K562 (cell line): Measurements from ENCODE around the gene HNMT. TPM values are rescaled to one million over a fixed set of nuclear protein-coding genes. Genes with fewer than 3 reads are reported as not detected.
A peak's percentile ranks its signal among the peaks of the same experiment; 100 is the strongest.

Experiments
- ARID3A ChIP-seq: IDR thresholded peaks from 2 replicates; pipeline ENCODE4 v1.6.1; 2012; ENCODE audit warnings: low read depth, low read length, improper control_type of control experiment, borderline replicate concordance
- BCOR ChIP-seq: fragments of 450-650 bp; IDR thresholded peaks from 2 replicates; pipeline ENCODE4 v1.6.1; 2016
- BHLHE40 ChIP-seq: IDR thresholded peaks from 2 replicates; pipeline ENCODE4 v1.6.1; 2011; ENCODE audit warnings: low read length, improper control_type of control experiment
- CAMTA2 ChIP-seq: fragments of 250-450 bp; sonication (Bioruptor Pico); conservative IDR thresholded peaks from 2 replicates; pipeline ENCODE4 v1.5.1; 2022
- CC2D1A ChIP-seq: fragments of 450-650 bp; IDR thresholded peaks from 2 replicates; pipeline ENCODE4 v1.6.1; 2017; ENCODE audit warnings: mild to moderate bottlenecking
- CEBPG ChIP-seq, 3 experiments: fragments of 200-800 bp in 1 of 3; sonication (Bioruptor generic) in 1 of 3; sonication (generic) in 1 of 3; formaldehyde crosslinking in 1 of 3; IDR thresholded peaks in 2 of 3; conservative IDR thresholded peaks in 1 of 3; 2 replicates each; pipeline versions ENCODE4 v1.6.1 to v1.8.0; 2016 to 2022; ENCODE audit warnings: missing compliant biosample characterization in 2 of 3, missing genetic modification characterization in 2 of 3, mild to moderate bottlenecking in 1 of 3, missing genetic modification reagents in 1 of 3
- CTBP1 ChIP-seq: fragments of 450-650 bp; IDR thresholded peaks from 2 replicates; pipeline ENCODE4 v1.6.1; 2016; ENCODE audit warnings: borderline replicate concordance
- FIP1L1 ChIP-seq: fragments of 200-400 bp; formaldehyde crosslinking; IDR thresholded peaks from 2 replicates; pipeline ENCODE4 v1.6.1; 2018; ENCODE audit warnings: mild to moderate bottlenecking, low read depth, low read length; ENCODE audit not compliant: poor library complexity, severe bottlenecking
- FOS ChIP-seq: IDR thresholded peaks from 3 replicates; pipeline ENCODE4 v1.6.1; 2011; ENCODE audit not compliant: insufficient read length; ENCODE audit errors: extremely low read depth
- FOXA3 ChIP-seq, 2 experiments: fragments of 450-650 bp in 1 of 2; sonication (generic) in 1 of 2; formaldehyde crosslinking; IDR thresholded peaks in 1 of 2; conservative IDR thresholded peaks in 1 of 2; 2 replicates each; pipeline versions ENCODE4 v1.4.0 to v1.8.0; 2020 to 2022; ENCODE audit warnings: mild to moderate bottlenecking in 2 of 2, missing genetic modification reagents in 1 of 2
- IFI16 ChIP-seq: fragments of 250-450 bp; sonication (Bioruptor Pico); IDR thresholded peaks from 2 replicates; pipeline ENCODE4 v2.1.2; 2022; ENCODE audit warnings: mild to moderate bottlenecking, inconsistent platforms
- LCOR ChIP-seq: sonication (generic); formaldehyde crosslinking; IDR thresholded peaks from 2 replicates; pipeline ENCODE4 v1.8.0; 2022; ENCODE audit warnings: mild to moderate bottlenecking, missing genetic modification reagents
- MED1 ChIP-seq: sonication (generic); formaldehyde crosslinking; IDR thresholded peaks from 2 replicates; pipeline ENCODE4 v1.8.1; 2023; ENCODE audit warnings: missing genetic modification reagents, borderline replicate concordance
- MITF ChIP-seq: IDR thresholded peaks from 2 replicates; pipeline ENCODE4 v1.6.1; 2014; ENCODE audit warnings: antibody characterized with exemption
- PHB2 ChIP-seq: fragments of 450-650 bp; IDR thresholded peaks from 2 replicates; pipeline ENCODE4 v1.6.1; 2017; ENCODE audit warnings: low read depth
- SIN3B ChIP-seq: fragments of 450-650 bp; IDR thresholded peaks from 2 replicates; pipeline ENCODE4 v1.6.1; 2017; ENCODE audit warnings: low read depth, mild to moderate bottlenecking, moderate library complexity
- TEAD4 ChIP-seq, 2 experiments: sonication (generic) in 1 of 2; formaldehyde crosslinking in 1 of 2; IDR thresholded peaks; 2 replicates each; pipeline versions ENCODE4 v1.6.1 to v1.8.0; 2012 to 2022; ENCODE audit warnings: borderline replicate concordance in 1 of 2, inconsistent platforms in 1 of 2, low read length in 1 of 2, mild to moderate bottlenecking in 1 of 2, missing genetic modification reagents in 1 of 2
- ZNF165 ChIP-seq: fragments of 250-450 bp; sonication (Bioruptor Pico); IDR thresholded peaks from 2 replicates; pipeline ENCODE4 v1.4.0; 2020; ENCODE audit warnings: borderline replicate concordance
- ZNF253 ChIP-seq: fragments of 250-450 bp; sonication (Bioruptor Pico); conservative IDR thresholded peaks from 2 replicates; pipeline ENCODE4 v1.6.1; 2021; ENCODE audit warnings: mild to moderate bottlenecking
- ZNF449 ChIP-seq: fragments of 250-450 bp; sonication (Bioruptor Pico); IDR thresholded peaks from 2 replicates; pipeline ENCODE4 v1.8.0; 2022; ENCODE audit warnings: moderate library complexity, mild to moderate bottlenecking, inconsistent platforms
- ZNF512 ChIP-seq: IDR thresholded peaks from 2 replicates; pipeline ENCODE4 v1.6.1; 2016; ENCODE audit warnings: missing genetic modification characterization, missing compliant biosample characterization
- polyA plus RNA-seq, 8 experiments: library from polyadenylated mRNA; depleted of rRNA in 4 of 8; stranded (reverse) in 5 of 8; unstranded in 3 of 8; fragments of >200 nt; fragmentation: Nextera tagmentation in 2 of 8; fragmentation: Illumina TruSeq in 1 of 8; extraction: Ambion mirVana in 2 of 8; extraction: Trizol in 1 of 8; gene quantifications; 2 replicates each; pipeline versions ENCODE4 v1.2.1 to v1.2.3, GENCODE V29; 2011 to 2014; ENCODE audit warnings: inconsistent platforms in 1 of 8, missing spikeins in 1 of 8
- total RNA-seq, 7 experiments: library from RNA; depleted of rRNA in 6 of 7; stranded (reverse); fragments of >200 nt in 6 of 7; fragmentation: Illumina TruSeq in 2 of 7; extraction: Trizol in 2 of 7; gene quantifications; 2 replicates each; pipeline versions ENCODE4 v1.2.1 to v1.2.3, GENCODE V29; 2011 to 2021; ENCODE audit warnings: low replicate concordance in 1 of 7

Gene HNMT
- total and polyA plus RNA-seq, 9 of the 15 experiments (the other 6 are each of a cell fraction or from before 2014, with no cell fraction given), result 3.1 to 10.9 (median 5.3) TPM

GRCh38 chr2:138018866-138019688 lies 54.8 kb downstream of the HNMT start (continued):
- TF ChIP-seq CAMTA2 (CRISPR knock-in tag) (no peak), ZNF165 (no peak), FIP1L1 (no peak), ZNF512 (tag) (no peak), ZNF253 (CRISPR knock-in tag) (no peak), TEAD4 (IDR thresholded peaks at IDR 0.05; ENCODE audit: low read length) (peak; percentile 95), TEAD4 (CRISPR knock-in tag; IDR thresholded peaks at IDR 0.05; ENCODE audit: borderline replicate concordance) (no peak), CC2D1A (no peak), CEBPG (CRISPR knock-in tag; IDR thresholded peaks at IDR 0.05) (peak; percentile 53; the same call in 1 of the 2 replicates), CEBPG (tag; conservative IDR thresholded peaks at IDR 0.05 in 1 of 2, IDR thresholded peaks at IDR 0.05 in 1 of 2) (peak; percentile 45 to 76; a peak in 3 of 4 replicates), PHB2 (no peak), BCOR (no peak), IFI16 (no peak), ARID3A (peak; percentile 70; the same call in 1 of the 2 replicates), FOXA3 (CRISPR knock-in tag; conservative IDR thresholded peaks at IDR 0.05 in 1 of 2, IDR thresholded peaks at IDR 0.05 in 1 of 2) (no peak), MED1 (CRISPR knock-in tag) (no peak), SIN3B (no peak), BHLHE40 (0 out of 2 replicates have a peak, but pooled peaks have one; percentile 39), ZNF449 (no peak), FOS (no peak), CTBP1 (no peak), MITF (0 out of 2 replicates have a peak, but pooled peaks have one; percentile 41), LCOR (CRISPR knock-in tag) (no peak)
